ENCODE measurements around the gene GSG1L. TPM values are rescaled to one million over a fixed set of nuclear protein-coding genes. Genes with fewer than 3 reads are reported as not detected.

The GSG1L gene
- total RNA-seq, 3 donors from 2014 or later = not detected

DNA sequence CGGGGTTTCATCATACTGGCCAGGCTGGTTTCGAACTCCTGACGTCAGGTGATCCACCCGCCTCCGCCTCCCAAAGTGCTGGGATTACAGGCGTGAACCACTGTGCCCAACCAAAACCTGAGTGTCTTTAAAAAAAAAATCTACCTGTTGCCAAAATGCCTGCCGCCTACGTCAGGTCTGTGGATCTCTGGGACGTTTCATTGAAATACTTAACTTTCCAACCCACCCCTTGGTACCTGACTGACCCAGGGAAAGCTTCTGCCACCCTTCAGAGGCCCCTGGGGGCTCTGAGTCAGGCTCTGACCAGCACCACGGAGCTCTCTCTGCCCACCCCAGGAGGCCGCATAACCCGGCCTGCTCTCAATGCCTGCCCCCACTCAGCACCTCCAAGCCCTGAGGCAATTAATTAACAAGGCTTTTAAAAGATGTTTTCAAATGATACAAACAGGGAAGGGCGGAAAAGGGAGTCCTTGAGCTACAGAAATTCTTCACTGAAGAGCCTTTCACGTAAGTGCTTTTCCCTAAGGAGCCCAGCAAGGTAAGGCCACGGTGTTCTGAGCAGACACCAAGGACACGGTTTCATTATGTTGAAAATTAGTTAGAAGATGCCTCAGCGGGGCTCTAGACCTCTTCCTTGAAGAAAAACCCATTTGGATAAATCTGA lies 29.3 kb upstream of the GSG1L start:
- peak overlapping the region; percentile 38 to 40 for H3K27ac ChIP-seq
- intact Hi-C loops (cut with DNase I; ENCODE audit: low total_unique reads) = no loop called here
- H3K4me3 ChIP-seq = no peak overlapping the region
- no peaks in the 10 kb centered on the region for H3K36me3 ChIP-seq
- DNase-seq (ENCODE audit: low spot score in 2 of 2) = no peak
- no peaks in the 10 kb centered on the region for H3K4me1 ChIP-seq
- TF ChIP-seq POLR2AphosphoS5 (IDR thresholded peaks at IDR 0.05) (no peak), POLR2A (IDR thresholded peaks at IDR 0.05) (no peak)
- TF ChIP-seq, protein P1, sequence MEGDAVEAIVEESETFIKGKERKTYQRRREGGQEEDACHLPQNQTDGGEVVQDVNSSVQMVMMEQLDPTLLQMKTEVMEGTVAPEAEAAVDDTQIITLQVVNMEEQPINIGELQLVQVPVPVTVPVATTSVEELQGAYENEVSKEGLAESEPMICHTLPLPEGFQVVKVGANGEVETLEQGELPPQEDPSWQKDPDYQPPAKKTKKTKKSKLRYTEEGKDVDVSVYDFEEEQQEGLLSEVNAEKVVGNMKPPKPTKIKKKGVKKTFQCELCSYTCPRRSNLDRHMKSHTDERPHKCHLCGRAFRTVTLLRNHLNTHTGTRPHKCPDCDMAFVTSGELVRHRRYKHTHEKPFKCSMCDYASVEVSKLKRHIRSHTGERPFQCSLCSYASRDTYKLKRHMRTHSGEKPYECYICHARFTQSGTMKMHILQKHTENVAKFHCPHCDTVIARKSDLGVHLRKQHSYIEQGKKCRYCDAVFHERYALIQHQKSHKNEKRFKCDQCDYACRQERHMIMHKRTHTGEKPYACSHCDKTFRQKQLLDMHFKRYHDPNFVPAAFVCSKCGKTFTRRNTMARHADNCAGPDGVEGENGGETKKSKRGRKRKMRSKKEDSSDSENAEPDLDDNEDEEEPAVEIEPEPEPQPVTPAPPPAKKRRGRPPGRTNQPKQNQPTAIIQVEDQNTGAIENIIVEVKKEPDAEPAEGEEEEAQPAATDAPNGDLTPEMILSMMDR (IDR thresholded peaks at IDR 0.05) = no peak
- H3K9me3 ChIP-seq = no peaks in the 10 kb centered on the region
- no peaks in the 10 kb centered on the region for H3K27me3 ChIP-seq

DNA sequence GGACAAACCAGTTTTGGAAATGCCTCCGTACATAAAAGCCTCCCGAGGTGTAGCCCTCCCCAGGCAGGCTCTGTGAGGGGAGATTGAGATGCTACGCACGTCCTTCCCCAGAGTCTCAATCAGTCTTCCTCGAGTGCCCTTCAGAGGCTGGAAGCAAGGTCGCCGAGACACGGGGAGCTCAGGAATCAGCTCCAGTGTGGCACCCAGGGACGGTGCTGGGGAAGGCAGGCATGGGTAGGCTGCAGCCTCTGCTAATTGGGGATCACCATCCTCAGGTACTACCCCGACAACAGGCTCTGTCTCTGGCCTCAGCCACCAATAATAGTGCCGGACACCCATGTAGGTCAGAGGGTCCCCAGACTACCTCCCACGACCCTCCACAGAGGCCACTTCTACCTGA lies 28.1 kb upstream of the GSG1L start:
- H3K27me3 ChIP-seq = no peaks in the 10 kb centered on the region
- no peak overlapping the region for H3K4me3 ChIP-seq
- no peaks in the 10 kb centered on the region for H3K36me3 ChIP-seq
- TF ChIP-seq, protein P1 (IDR thresholded peaks at IDR 0.05) = no peak
- TF ChIP-seq POLR2A (IDR thresholded peaks at IDR 0.05) = no peak
- no peak for TF ChIP-seq POLR2AphosphoS5 (IDR thresholded peaks at IDR 0.05)
- DNase-seq (ENCODE audit: low spot score in 2 of 2) = no peak
- H3K27ac ChIP-seq = no peak overlapping the region
- no peaks in the 10 kb centered on the region for H3K9me3 ChIP-seq
- no peaks in the 10 kb centered on the region for H3K4me1 ChIP-seq
- intact Hi-C loops (cut with DNase I; ENCODE audit: low total_unique reads) = no loop called here

DNA sequence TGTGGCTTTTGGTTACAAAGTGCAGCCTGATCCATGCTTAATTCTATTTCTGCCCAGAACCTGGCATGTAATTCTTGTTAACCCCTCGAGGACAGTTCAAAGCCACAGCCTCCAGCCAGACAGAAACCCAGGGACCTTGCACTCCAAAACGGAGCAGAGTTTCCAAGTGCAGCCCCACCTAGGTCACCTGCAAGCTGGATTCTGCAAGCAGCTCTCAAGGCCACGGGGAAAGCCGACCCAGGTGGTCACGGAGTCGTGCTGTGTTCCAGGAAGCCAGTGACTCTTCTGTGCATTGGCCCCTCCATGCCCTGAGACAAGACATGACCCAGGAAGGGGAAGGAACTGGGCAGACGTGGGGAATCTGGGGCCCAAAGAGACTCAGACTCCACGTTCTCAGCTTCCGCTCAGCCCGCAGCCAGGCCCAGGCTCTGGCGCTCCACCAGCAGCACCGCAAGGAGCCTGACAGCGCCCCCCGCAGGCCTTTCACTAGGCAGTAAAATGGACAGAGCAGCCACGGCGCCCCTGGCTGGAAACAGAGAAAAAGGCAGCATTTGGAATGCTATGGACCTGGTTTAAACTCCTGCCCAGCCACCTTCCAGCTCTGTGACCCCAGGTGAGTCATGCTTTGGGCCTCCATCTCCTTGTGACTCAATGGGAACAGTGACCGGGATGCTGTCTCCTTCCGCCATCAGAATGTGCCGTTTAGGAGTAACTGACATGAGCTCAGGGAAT lies 27.3 kb upstream of the GSG1L start:
- Histone ChIP-seq H3K27ac (no peak overlapping the region), H3K9me3 (no peaks in the 10 kb centered on the region), H3K36me3 (no peaks in the 10 kb centered on the region), H3K27me3 (no peaks in the 10 kb centered on the region), H3K4me1 (no peaks in the 10 kb centered on the region), H3K4me3 (no peak overlapping the region)
- TF ChIP-seq POLR2A (IDR thresholded peaks at IDR 0.05) (no peak), POLR2AphosphoS5 (IDR thresholded peaks at IDR 0.05) (no peak)
- TF ChIP-seq, protein P1 (IDR thresholded peaks at IDR 0.05) = no peak
- intact Hi-C loops (cut with DNase I; ENCODE audit: low total_unique reads) = no loop called here
- no peak for DNase-seq (ENCODE audit: low spot score in 2 of 2)

DNA sequence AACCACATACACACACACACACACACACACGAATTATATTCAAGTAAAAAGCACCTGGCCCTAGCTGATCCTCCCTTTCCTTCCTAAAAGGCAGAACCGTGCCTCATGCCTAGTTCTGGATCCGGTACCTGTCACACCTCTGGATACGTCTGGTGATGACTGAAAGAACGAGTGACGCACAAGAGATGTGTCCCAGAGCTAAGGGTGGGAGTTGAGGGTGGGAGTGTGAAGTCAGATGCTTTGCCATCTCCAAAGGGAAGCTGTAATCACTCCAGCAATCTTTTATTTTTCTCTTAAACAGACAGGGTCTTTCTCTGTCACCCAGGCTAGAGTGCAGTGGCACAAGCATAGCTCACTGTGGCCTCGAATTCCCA lies 26.5 kb upstream of the GSG1L start:
- H3K4me3 ChIP-seq = no peak overlapping the region
- no peaks in the 10 kb centered on the region for H3K36me3 ChIP-seq
- intact Hi-C loops (cut with DNase I; ENCODE audit: low total_unique reads) = no loop called here
- TF ChIP-seq, protein P1 (IDR thresholded peaks at IDR 0.05) = no peak
- TF ChIP-seq POLR2AphosphoS5 (IDR thresholded peaks at IDR 0.05) = no peak
- TF ChIP-seq POLR2A (IDR thresholded peaks at IDR 0.05) = no peak
- no peaks in the 10 kb centered on the region for H3K4me1 ChIP-seq
- H3K9me3 ChIP-seq = no peaks in the 10 kb centered on the region
- no peak overlapping the region for H3K27ac ChIP-seq
- no peak for DNase-seq (ENCODE audit: low spot score in 2 of 2)
- no peaks in the 10 kb centered on the region for H3K27me3 ChIP-seq

DNA sequence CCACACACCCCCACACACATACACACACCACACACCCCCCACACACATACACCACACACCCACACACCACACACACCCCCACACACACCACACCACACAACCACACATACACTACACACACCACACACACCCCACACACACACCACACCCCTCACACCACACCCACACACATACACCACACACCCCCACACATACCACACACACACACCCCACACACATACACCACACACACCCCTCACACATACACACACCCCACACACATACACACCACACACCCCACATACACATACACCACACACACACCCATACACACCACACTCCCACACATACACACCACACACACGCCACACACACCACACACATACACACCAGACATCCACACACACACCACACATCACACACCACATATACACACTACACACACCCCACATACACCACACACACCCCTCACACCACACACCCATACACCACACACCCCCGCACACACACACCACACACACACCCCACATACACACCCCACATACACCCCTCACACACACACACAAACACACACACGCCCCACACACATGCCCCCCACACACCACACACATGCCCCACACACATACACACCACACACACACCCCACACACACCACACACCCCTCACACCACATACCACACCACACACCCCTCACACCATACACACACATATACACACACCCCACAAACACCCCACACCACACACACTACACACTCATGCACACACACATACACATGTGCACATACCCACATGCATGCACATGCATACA lies 25.9 kb upstream of the GSG1L start:
- H3K4me1 ChIP-seq = no peaks in the 10 kb centered on the region
- DNase-seq (ENCODE audit: low spot score in 2 of 2) = no peak
- no peak overlapping the region for H3K4me3 ChIP-seq
- H3K27me3 ChIP-seq = no peaks in the 10 kb centered on the region
- no peaks in the 10 kb centered on the region for H3K9me3 ChIP-seq
- no peak overlapping the region for H3K27ac ChIP-seq
- intact Hi-C loops (cut with DNase I; ENCODE audit: low total_unique reads) = no loop called here
- no peaks in the 10 kb centered on the region for H3K36me3 ChIP-seq
- no peak for TF ChIP-seq POLR2A (IDR thresholded peaks at IDR 0.05)
- TF ChIP-seq, protein P1 (IDR thresholded peaks at IDR 0.05) = no peak
- TF ChIP-seq POLR2AphosphoS5 (IDR thresholded peaks at IDR 0.05) = no peak
